Lower leg skin (tissue), 4 donors: ENCODE results near the gene STX11. TPM values are rescaled to one million over a fixed set of nuclear protein-coding genes. Genes with fewer than 3 reads are reported as not detected.

Source experiments
- DNase-seq, 2 donors: peaks; one replicate each; pipeline ENCODE4 v3.0.0-alpha.2; 2019; ENCODE audit warnings: low spot score in 2 of 2
- H3K4me3 ChIP-seq: fragments of 200-600 bp; sonication (generic); 2 replicates; pipeline ENCODE4 v1.5.1; 2017; ENCODE audit warnings: mild to moderate bottlenecking, low read depth; ENCODE audit not compliant: poor library complexity, severe bottlenecking
- POLR2A ChIP-seq, 2 donors: fragments of 450-650 bp; IDR thresholded peaks; one replicate each; pipeline ENCODE4 v1.6.1; 2016 to 2017; ENCODE audit warnings: antibody characterized with exemption in 2 of 2, mild to moderate bottlenecking in 1 of 2, moderate library complexity in 1 of 2
- WGBS, 2 donors: methylation state at CpG; one replicate each; pipeline ENCODE4 v1.1.5; 2018; 5-methylcytosine and 5-hydroxymethylcytosine counted together
- intact Hi-C: fragments of 100-400 bp; cut with DNase I; formaldehyde crosslinking; loops from one replicate; pipeline ENCODE4 v1.15.0; 2023; ENCODE audit warnings: low total_unique reads
- total RNA-seq, 4 donors: library from RNA; depleted of rRNA; stranded (reverse); fragments of >200 nt; gene quantifications; one replicate each; pipeline ENCODE4 v1.1.0, GENCODE V29; 2016
- TF ChIP-seq, protein P1 (sequence below), 3 donors: fragments of 450-650 bp; IDR thresholded peaks; one replicate each; pipeline ENCODE4 v1.5.1; 2016; ENCODE audit warnings: antibody characterized with exemption in 3 of 3, mild to moderate bottlenecking in 3 of 3, moderate library complexity in 2 of 3

Gene STX11
- total RNA-seq, 4 donors from 2014 or later = 14.4 to 34.3 (median 19.3) TPM

DNA sequence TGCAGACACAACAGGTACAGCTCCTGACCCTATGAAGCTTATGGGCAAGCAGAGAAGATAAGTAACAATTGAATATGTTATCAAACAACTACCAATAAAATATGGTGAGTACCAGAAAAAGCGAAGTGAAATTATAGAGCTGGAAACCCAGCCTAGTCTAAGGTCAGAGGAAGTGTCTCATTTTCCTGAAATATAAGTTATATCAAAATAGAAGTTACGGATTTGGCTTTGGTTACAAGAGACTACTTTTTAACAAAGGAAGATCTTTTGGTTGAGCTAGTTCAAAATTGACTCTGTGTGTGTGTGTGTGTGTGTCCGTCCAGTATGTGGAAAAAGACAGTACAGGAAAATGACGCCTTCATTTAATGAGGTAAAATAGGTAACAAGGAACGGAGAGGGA lies 8.9 kb downstream of the STX11 start:
- DNase-seq = no peak
- 75 to 81% methylated on average over 5 of the region's 5 CpGs for WGBS, 2 donors
- intact Hi-C loops = no loop called here
- TF ChIP-seq POLR2A (IDR thresholded peaks at IDR 0.05) = no peak
- TF ChIP-seq, protein P1, sequence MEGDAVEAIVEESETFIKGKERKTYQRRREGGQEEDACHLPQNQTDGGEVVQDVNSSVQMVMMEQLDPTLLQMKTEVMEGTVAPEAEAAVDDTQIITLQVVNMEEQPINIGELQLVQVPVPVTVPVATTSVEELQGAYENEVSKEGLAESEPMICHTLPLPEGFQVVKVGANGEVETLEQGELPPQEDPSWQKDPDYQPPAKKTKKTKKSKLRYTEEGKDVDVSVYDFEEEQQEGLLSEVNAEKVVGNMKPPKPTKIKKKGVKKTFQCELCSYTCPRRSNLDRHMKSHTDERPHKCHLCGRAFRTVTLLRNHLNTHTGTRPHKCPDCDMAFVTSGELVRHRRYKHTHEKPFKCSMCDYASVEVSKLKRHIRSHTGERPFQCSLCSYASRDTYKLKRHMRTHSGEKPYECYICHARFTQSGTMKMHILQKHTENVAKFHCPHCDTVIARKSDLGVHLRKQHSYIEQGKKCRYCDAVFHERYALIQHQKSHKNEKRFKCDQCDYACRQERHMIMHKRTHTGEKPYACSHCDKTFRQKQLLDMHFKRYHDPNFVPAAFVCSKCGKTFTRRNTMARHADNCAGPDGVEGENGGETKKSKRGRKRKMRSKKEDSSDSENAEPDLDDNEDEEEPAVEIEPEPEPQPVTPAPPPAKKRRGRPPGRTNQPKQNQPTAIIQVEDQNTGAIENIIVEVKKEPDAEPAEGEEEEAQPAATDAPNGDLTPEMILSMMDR (IDR thresholded peaks at IDR 0.05) = no peak
- no peak overlapping the region for H3K4me3 ChIP-seq

DNA sequence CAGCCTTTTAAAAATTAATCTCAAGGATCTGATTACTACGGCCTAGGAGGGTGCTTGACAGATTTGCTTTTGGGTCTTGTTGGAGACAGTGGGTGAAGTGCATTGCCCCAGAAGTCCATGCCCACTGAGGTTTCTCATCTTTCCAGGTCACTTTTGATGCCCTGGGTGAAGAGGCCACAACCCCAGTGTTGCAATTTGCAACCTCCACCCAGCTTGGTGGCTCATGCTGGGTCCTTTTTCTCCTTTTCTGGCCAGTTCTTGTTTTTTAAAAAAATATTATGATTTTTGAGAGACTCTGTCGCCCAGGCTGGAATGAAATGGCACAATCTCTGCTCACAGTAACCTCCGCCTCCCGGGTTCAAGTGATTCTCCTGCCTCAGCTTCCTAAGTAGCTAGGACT lies 9.4 kb downstream of the STX11 start:
- intact Hi-C loops = no loop called here
- 81 to 85% methylated on average over 4 of the region's 4 CpGs for WGBS, 2 donors

DNA sequence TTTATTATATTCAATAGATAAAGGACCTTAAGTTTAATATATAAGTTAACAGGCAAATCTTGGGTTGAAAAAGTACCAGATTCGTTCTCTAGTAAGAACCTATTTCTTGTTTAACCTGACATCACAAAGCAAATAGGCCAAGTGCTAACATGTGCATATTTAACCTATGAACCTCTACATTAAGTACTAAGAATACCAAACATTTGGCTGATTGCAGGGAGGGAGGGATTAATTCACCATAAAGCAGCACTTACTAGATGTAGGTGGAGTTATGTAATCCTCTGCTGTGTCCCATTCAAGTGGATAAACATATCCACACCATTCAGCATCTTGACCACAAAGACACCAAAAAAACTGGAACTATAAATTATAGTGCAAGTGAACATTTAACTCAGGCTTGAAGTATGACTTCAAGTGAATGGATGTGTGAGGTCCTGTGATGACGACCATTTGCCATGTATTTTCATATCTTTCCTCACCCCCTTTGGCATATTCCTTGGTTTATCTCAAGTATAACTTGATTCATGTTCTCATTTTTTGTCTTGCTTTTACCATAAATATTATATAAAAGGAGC lies 10.2 kb downstream of the STX11 start:
- WGBS, 2 donors = 85 to 86% methylated on average over 2 of the region's 2 CpGs

More for the DNA sequence above, 9.4 kb downstream of the STX11 start:
- no peak for DNase-seq
- H3K4me3 ChIP-seq = no peak overlapping the region
- no peak for TF ChIP-seq POLR2A (IDR thresholded peaks at IDR 0.05)
- TF ChIP-seq, protein P1 (IDR thresholded peaks at IDR 0.05) = no peak

DNA sequence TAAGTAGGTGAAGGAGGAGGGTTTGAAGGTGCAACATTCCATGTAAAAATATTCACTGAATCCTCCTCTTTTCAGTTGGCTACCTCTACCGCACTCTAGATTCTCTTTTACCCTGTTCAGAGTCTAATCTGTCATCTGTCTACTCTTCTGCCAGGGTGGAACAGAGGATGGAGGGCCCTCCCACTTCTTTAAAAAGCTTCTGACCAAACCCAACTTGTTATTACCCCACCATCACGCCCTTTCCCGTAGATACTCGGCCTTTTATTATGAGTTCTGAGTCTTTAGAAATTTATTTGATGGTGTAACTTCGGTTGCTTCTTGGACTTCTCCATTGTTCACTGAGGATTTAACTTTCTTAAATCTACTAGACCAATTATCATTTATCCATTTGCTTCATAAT lies 11.7 kb downstream of the STX11 start:
- TF ChIP-seq, protein P1 (IDR thresholded peaks at IDR 0.05) = no peak
- TF ChIP-seq POLR2A (IDR thresholded peaks at IDR 0.05) = no peak
- intact Hi-C loops = no loop called here
- WGBS, 2 donors = 90% methylated on average over 5 of the region's 5 CpGs
- H3K4me3 ChIP-seq = no peak overlapping the region
- no peak for DNase-seq

More for the DNA sequence above, 10.2 kb downstream of the STX11 start:
- no peak overlapping the region for H3K4me3 ChIP-seq
- TF ChIP-seq, protein P1 (IDR thresholded peaks at IDR 0.05) = no peak
- no peak for TF ChIP-seq POLR2A (IDR thresholded peaks at IDR 0.05)
- intact Hi-C loops = no loop called here
- DNase-seq = no peak

DNA sequence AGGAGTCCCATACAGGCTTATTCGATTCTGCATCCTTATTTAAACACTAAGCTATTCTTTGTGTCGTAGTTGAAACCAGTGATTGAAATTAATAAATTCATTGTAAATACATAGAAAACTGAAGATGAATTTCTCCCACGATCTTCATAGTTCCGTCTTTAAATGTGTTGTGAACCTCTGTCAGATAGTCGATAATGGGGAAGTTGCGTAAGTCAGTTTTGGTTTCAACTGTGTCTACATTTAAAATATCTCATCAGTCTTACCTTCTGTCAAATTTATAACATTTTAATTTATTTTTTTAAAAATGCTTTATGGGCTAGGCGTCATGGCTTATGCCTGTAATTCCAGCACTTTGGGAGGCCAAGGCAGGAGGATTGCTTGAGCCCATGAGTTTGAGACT lies 12.7 kb downstream of the STX11 start:
- 92 to 93% methylated on average over 7 of the region's 7 CpGs for WGBS, 2 donors
- no peak for DNase-seq
- TF ChIP-seq POLR2A (IDR thresholded peaks at IDR 0.05) = no peak
- intact Hi-C loops = no loop called here
- no peak overlapping the region for H3K4me3 ChIP-seq

DNA sequence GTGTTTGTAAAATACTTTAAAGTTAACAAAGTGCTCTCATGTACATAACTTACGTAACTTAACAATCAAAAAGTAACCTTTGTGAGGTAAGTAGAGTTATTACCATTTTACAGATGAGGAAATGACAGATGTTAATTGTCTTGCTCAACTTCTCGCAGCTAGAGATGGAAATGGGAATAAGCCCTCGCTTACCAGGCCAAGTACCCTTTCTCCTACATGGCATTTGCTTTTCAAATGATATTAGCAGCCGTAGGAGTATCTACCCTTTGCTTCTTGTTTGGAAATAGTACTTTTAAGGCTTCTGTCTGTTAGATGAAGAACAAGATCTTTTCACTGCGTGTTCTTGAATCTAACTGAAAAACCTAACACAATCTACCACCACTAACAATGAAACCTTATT lies 15.5 kb downstream of the STX11 start:
- WGBS, 2 donors = 87 to 95% methylated on average over 5 of the region's 5 CpGs
- no peak for DNase-seq
- intact Hi-C loops = no loop called here
- TF ChIP-seq, protein P1 (IDR thresholded peaks at IDR 0.05) = no peak
- no peak for TF ChIP-seq POLR2A (IDR thresholded peaks at IDR 0.05)
- H3K4me3 ChIP-seq = no peak overlapping the region
